Keratinocyte (primary cell): ENCODE data around the gene ATP13A1. TPM values are rescaled to one million over a fixed set of nuclear protein-coding genes. Genes with fewer than 3 reads are reported as not detected.

Source experiments
- DNase-seq: peaks from one replicate; pipeline ENCODE4 v3.0.0-alpha.2; 2011; ENCODE audit warnings: low read depth, missing footprints, low spot score
- FAIRE-seq: peaks from 2 replicates; lab custom pipeline; 2011; peaks lifted over from hg19 to GRCh38; lab: Jason Lieb, UNC
- H2AFZ ChIP-seq: 2 replicates; pipeline ENCODE4 v1.6.0; 2012; ENCODE audit warnings: low read length, control low read depth, inconsistent platforms; ENCODE audit not compliant: control insufficient read depth
- H3K27ac ChIP-seq: 2 replicates; pipeline ENCODE4 v1.5.1; 2011; ENCODE audit warnings: low read length; ENCODE audit not compliant: control insufficient read depth, insufficient read depth
- H3K27me3 ChIP-seq: 3 replicates; pipeline ENCODE4 v1.6.0; 2011; ENCODE audit warnings: low read length; ENCODE audit not compliant: control insufficient read depth, insufficient read depth; ENCODE audit errors: extremely low read depth
- H3K36me3 ChIP-seq, 2 experiments: 2 replicates in 1 of 2; 3 replicates in 1 of 2; pipeline ENCODE4 v1.5.1; 2011; ENCODE audit warnings: low read length in 2 of 2, mild to moderate bottlenecking in 1 of 2; ENCODE audit not compliant: control insufficient read depth in 2 of 2, insufficient read depth in 2 of 2; ENCODE audit errors: extremely low read depth in 1 of 2
- H3K4me1 ChIP-seq: 3 replicates; pipeline ENCODE4 v1.5.1; 2011; ENCODE audit warnings: low read length; ENCODE audit not compliant: control insufficient read depth, insufficient read depth; ENCODE audit errors: extremely low read depth
- H3K4me2 ChIP-seq: 3 replicates; pipeline ENCODE4 v1.6.0; 2011; ENCODE audit warnings: low read depth, low read length; ENCODE audit not compliant: control insufficient read depth, insufficient read depth; ENCODE audit errors: extremely low read depth
- H3K4me3 ChIP-seq, 3 experiments: fragments of 200-600 bp in 1 of 3; sonication (generic) in 1 of 3; 2 replicates in 2 of 3; 3 replicates in 1 of 3; pipeline ENCODE4 v1.5.1; 2011 to 2016; ENCODE audit warnings: low read length in 3 of 3, mild to moderate bottlenecking in 3 of 3, control low read depth in 2 of 3, inconsistent platforms in 1 of 3, low read depth in 1 of 3, mixed read lengths in 1 of 3, mixed run types in 1 of 3, moderate library complexity in 1 of 3; ENCODE audit not compliant: control insufficient read depth in 2 of 3, insufficient read depth in 2 of 3; ENCODE audit errors: extremely low read depth in 1 of 3
- H3K79me2 ChIP-seq: 2 replicates; pipeline ENCODE4 v1.6.0; 2012; ENCODE audit warnings: low read length; ENCODE audit not compliant: control insufficient read depth, insufficient read depth
- H3K9ac ChIP-seq: 3 replicates; pipeline ENCODE4 v1.6.0; 2011; ENCODE audit warnings: low read length; ENCODE audit not compliant: control insufficient read depth, insufficient read depth; ENCODE audit errors: extremely low read depth
- H3K9me1 ChIP-seq: 3 replicates; pipeline ENCODE4 v1.6.0; 2011; ENCODE audit warnings: low read length; ENCODE audit not compliant: control insufficient read depth, insufficient read depth; ENCODE audit errors: extremely low read depth
- H3K9me3 ChIP-seq: 2 replicates; pipeline ENCODE4 v1.5.1; 2012; ENCODE audit warnings: low read depth, low read length; ENCODE audit not compliant: control insufficient read depth
- H4K20me1 ChIP-seq: 3 replicates; pipeline ENCODE4 v1.6.0; 2011; ENCODE audit warnings: low read length; ENCODE audit not compliant: control insufficient read depth, insufficient read depth; ENCODE audit errors: extremely low read depth
- EZH2 ChIP-seq: IDR thresholded peaks from one replicate; pipeline ENCODE4 v1.6.1; 2012; ENCODE audit warnings: inconsistent platforms, mild to moderate bottlenecking, low read length, moderate library complexity
- dilution Hi-C: fragments of 300-500 bp; cut with MboI; formaldehyde crosslinking; loops from one replicate; pipeline ENCODE4 v1.7.0; 2020; ENCODE audit warnings: low sequenced_read_pairs; ENCODE audit not compliant: extremely low pct_ligation_motif_present
- polyA plus RNA-seq, 5 experiments: library from polyadenylated mRNA; depleted of rRNA in 3 of 5; stranded (reverse) in 3 of 5; stranded (forward) in 1 of 5; unstranded in 1 of 5; fragments of >200 nt; gene quantifications; 1 replicate in 1 of 5; 2 replicates in 3 of 5; 3 replicates in 1 of 5; pipeline versions ENCODE4 v1.2.1 to v1.2.3, GENCODE V29; 2011 to 2012; ENCODE audit warnings: missing spikeins in 2 of 5, low read depth in 1 of 5, low replicate concordance in 1 of 5
- TF ChIP-seq, protein P1 (sequence below), 3 experiments: IDR thresholded peaks in 1 of 3; conservative IDR thresholded peaks in 1 of 3; optimal IDR thresholded peaks in 1 of 3; 2 replicates in 2 of 3; 3 replicates in 1 of 3; pipeline versions ENCODE3 to v1.5.1; 2011; ENCODE audit warnings: low read length in 3 of 3, mild to moderate bottlenecking in 3 of 3, moderate library complexity in 2 of 3, control low read depth in 1 of 3, inconsistent platforms in 1 of 3; ENCODE audit not compliant: insufficient read depth in 2 of 3; ENCODE audit errors: extremely low read depth in 1 of 3

ATP13A1 gene
- polyA plus RNA-seq, 1 donor (not counting 4 experiments of a cell fraction or from before 2014, with no cell fraction given), result 9.8 TPM

DNA sequence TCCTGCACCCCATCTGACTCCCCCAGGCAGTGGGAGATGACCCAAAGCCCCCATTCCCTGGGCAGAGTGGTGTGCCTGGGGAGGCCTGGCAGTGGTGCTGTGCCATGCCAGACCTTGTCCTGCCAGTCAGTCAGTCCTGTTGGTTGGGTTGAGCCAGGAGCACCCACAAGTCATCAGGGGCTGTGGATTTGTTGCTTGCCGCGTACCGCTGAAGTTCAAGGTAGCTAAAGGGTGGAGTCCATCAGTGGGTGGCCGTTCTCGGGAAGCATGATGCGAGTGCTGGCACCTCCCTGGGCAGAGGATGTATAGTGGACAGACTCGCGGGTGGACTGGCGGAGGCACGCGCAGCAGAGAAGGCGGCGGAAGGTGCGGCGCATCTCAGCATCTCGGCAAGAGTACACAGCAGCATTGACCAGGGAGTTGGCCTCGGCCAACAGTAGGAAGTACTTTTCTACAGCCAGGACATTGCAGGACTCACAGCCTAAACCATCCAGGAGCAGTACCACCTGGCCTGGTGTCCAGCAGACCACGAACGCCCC lies 39.4 kb downstream of the ATP13A1 start:
- FAIRE-seq (no peak), DNase-seq (no peak)
- Histone ChIP-seq H3K4me3 (no peak overlapping the region), H3K27ac (no peak overlapping the region), H3K36me3 (peaks cover 0 to 1% of the 10 kb centered on the region in 2 experiments), H3K9me3 (no peaks in the 10 kb centered on the region), H3K79me2 (peaks cover 3% of the 10 kb centered on the region), H3K4me2 (no peak overlapping the region), H3K9ac (no peak overlapping the region), H3K27me3 (no peaks in the 10 kb centered on the region), H3K9me1 (no peaks in the 10 kb centered on the region), H2AFZ (no peak overlapping the region), H3K4me1 (peaks cover 5% of the 10 kb centered on the region), H4K20me1 (peaks cover 3% of the 10 kb centered on the region)
- TF ChIP-seq EZH2, result no peak
- TF ChIP-seq, protein P1, sequence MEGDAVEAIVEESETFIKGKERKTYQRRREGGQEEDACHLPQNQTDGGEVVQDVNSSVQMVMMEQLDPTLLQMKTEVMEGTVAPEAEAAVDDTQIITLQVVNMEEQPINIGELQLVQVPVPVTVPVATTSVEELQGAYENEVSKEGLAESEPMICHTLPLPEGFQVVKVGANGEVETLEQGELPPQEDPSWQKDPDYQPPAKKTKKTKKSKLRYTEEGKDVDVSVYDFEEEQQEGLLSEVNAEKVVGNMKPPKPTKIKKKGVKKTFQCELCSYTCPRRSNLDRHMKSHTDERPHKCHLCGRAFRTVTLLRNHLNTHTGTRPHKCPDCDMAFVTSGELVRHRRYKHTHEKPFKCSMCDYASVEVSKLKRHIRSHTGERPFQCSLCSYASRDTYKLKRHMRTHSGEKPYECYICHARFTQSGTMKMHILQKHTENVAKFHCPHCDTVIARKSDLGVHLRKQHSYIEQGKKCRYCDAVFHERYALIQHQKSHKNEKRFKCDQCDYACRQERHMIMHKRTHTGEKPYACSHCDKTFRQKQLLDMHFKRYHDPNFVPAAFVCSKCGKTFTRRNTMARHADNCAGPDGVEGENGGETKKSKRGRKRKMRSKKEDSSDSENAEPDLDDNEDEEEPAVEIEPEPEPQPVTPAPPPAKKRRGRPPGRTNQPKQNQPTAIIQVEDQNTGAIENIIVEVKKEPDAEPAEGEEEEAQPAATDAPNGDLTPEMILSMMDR (optimal IDR thresholded peaks at IDR 0.05 in 1 of 3, IDR thresholded peaks at IDR 0.05 in 1 of 3, conservative IDR thresholded peaks at IDR 0.05 in 1 of 3; ENCODE audit: extremely low read depth in 1 of 3, insufficient read depth in 2 of 3, low read length in 3 of 3), result no peak
- dilution Hi-C loops, result no loop called here

DNA sequence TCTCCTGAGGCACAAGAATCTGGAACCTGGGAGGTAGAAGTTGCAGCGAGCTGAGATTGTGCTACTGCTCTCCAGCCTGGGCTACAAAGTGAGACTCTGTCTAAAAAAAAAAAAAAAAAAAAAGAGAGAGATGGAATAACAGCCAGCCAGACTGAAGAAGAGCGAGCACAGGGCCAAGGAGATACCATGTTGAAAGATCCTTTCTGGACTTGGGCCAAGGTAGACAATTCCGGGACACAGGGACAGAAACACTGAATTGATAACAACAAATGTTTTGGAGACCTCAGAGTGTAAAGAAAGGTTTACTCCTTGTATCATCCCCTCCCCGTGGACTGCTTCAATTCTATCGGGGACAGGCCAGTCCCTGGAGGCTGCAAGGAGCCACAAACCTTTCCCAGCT lies 40.1 kb downstream of the ATP13A1 start:
- Histone ChIP-seq H3K4me1 (peaks cover 5% of the 10 kb centered on the region), H3K9me3 (no peaks in the 10 kb centered on the region), H3K4me2 (no peak overlapping the region), H3K79me2 (peaks cover 3% of the 10 kb centered on the region), H3K36me3 (peaks cover 0 to 1% of the 10 kb centered on the region in 2 experiments), H2AFZ (no peak overlapping the region), H3K9ac (no peak overlapping the region), H3K27ac (no peak overlapping the region), H3K4me3 (no peak overlapping the region), H4K20me1 (peaks cover 3% of the 10 kb centered on the region), H3K9me1 (no peaks in the 10 kb centered on the region), H3K27me3 (no peaks in the 10 kb centered on the region)
- FAIRE-seq (no peak), DNase-seq (no peak)
- dilution Hi-C loops, result no loop called here
- TF ChIP-seq, protein P1 (optimal IDR thresholded peaks at IDR 0.05 in 1 of 3, IDR thresholded peaks at IDR 0.05 in 1 of 3, conservative IDR thresholded peaks at IDR 0.05 in 1 of 3; ENCODE audit: extremely low read depth in 1 of 3, insufficient read depth in 2 of 3, low read length in 3 of 3), result no peak
- no peak for TF ChIP-seq EZH2
